B cell (primary cell): Measurements from ENCODE around the gene DEXI. TPM values are rescaled to one million over a fixed set of nuclear protein-coding genes. Genes with fewer than 3 reads are reported as not detected.

Source experiments
- ATAC-seq: fragments of 200-7000 bp; cut with Tn5 transposase; one replicate; pipeline ENCODE4 v1.10.0; 2021; ENCODE audit warnings: low read depth, mild to moderate bottlenecking, moderate number of reproducible peaks, moderate library complexity
- CTCF ChIA-PET: fragments of 350-600 bp; sonication (Branson Sonifier 250); formaldehyde crosslinking; loops from one replicate; lab custom pipeline; 2021; ENCODE audit warnings: antibody characterized with exemption, inconsistent platforms; lab: Charles Lee
- POLR2A ChIA-PET: fragments of 350-600 bp; sonication (Branson Sonifier 250); formaldehyde crosslinking; loops from one replicate; lab custom pipeline; 2021; ENCODE audit warnings: antibody characterized with exemption; lab: Charles Lee
- DNase-seq: peaks from one replicate; pipeline ENCODE4 v3.0.0; 2013
- H2AFZ ChIP-seq: 2 replicates; pipeline ENCODE4 v1.6.1; 2012; ENCODE audit warnings: mild to moderate bottlenecking, low read depth, low read length; ENCODE audit not compliant: insufficient read depth, poor library complexity, severe bottlenecking
- H3K27ac ChIP-seq, 2 donors: 1 replicate in 1 of 2; 2 replicates in 1 of 2; pipeline ENCODE4 v1.5.1; 2012 to 2013; ENCODE audit warnings: low read length in 2 of 2, mild to moderate bottlenecking in 2 of 2, moderate library complexity in 1 of 2
- H3K27me3 ChIP-seq, 4 experiments: fragments of 200-600 bp in 1 of 4; sonication (generic) in 1 of 4; replicated peaks in 1 of 4; 1 replicate in 2 of 4; 2 replicates in 2 of 4; pipeline versions ENCODE4 v1.6.1 to v1.7.0; 2013 to 2016; ENCODE audit warnings: low read length in 3 of 4, mild to moderate bottlenecking in 2 of 4, mixed read lengths in 1 of 4, moderate library complexity in 1 of 4; ENCODE audit not compliant: insufficient read depth in 4 of 4, control insufficient read depth in 3 of 4; ENCODE audit errors: control extremely low read depth in 1 of 4
- H3K36me3 ChIP-seq, 2 experiments: replicated peaks in 1 of 2; 1 replicate in 1 of 2; 2 replicates in 1 of 2; pipeline versions ENCODE4 v1.6.1 to v1.7.1; 2013; ENCODE audit warnings: low read length in 1 of 2; ENCODE audit not compliant: insufficient read depth in 2 of 2, control insufficient read depth in 1 of 2; ENCODE audit errors: control extremely low read depth in 1 of 2, extremely low read depth in 1 of 2
- H3K4me1 ChIP-seq, 2 donors: fragments of 200-600 bp in 1 of 2; sonication (generic) in 1 of 2; 1 replicate in 1 of 2; 2 replicates in 1 of 2; pipeline versions ENCODE4 v1.5.1 to v1.6.1; 2013 to 2017; ENCODE audit warnings: low read length in 2 of 2; ENCODE audit not compliant: control insufficient read depth in 2 of 2, insufficient read depth in 2 of 2
- H3K4me2 ChIP-seq: replicated peaks from 2 replicates; pipeline ENCODE3; 2012; ENCODE audit warnings: mild to moderate bottlenecking, low read depth, low read length; ENCODE audit not compliant: poor library complexity, severe bottlenecking
- H3K4me3 ChIP-seq, 5 experiments: fragments of 200-600 bp in 1 of 5; sonication (generic) in 1 of 5; 1 replicate in 3 of 5; 2 replicates in 2 of 5; pipeline versions ENCODE4 v1.5.1 to v1.7.0; 2011 to 2016; ENCODE audit warnings: low read length in 4 of 5, mild to moderate bottlenecking in 4 of 5, low read depth in 2 of 5, control low read depth in 1 of 5, moderate library complexity in 1 of 5; ENCODE audit not compliant: insufficient read depth in 1 of 5; ENCODE audit errors: control extremely low read depth in 1 of 5, extremely low read depth in 1 of 5
- H3K79me2 ChIP-seq: fragments of 200-600 bp; sonication (generic); one replicate; pipeline ENCODE4 v1.6.0; 2016; ENCODE audit warnings: low read length; ENCODE audit not compliant: control insufficient read depth, insufficient read depth
- H3K9ac ChIP-seq: fragments of 200-600 bp; sonication (generic); 2 replicates; pipeline ENCODE4 v1.6.1; 2017; ENCODE audit warnings: mild to moderate bottlenecking, low read length, moderate library complexity
- H3K9me3 ChIP-seq, 3 donors: one replicate each; pipeline versions ENCODE4 v1.6.1 to v1.7.1; 2013; ENCODE audit warnings: low read length in 2 of 3; ENCODE audit not compliant: control insufficient read depth in 2 of 3, insufficient read depth in 1 of 3; ENCODE audit errors: control extremely low read depth in 1 of 3
- H4K20me1 ChIP-seq: 2 replicates; pipeline ENCODE4 v1.6.0; 2012; ENCODE audit warnings: mild to moderate bottlenecking, low read length; ENCODE audit not compliant: insufficient read depth, control insufficient read depth, poor library complexity, severe bottlenecking
- H3K27ac Mint-ChIP-seq: one replicate; pipeline ENCODE4 v1.8.0; 2021; ENCODE audit warnings: mixed read lengths
- H3K27me3 Mint-ChIP-seq: one replicate; pipeline ENCODE4 v1.8.0; 2021; ENCODE audit warnings: mixed read lengths
- H3K4me1 Mint-ChIP-seq: one replicate; pipeline ENCODE4 v1.8.0; 2021; ENCODE audit warnings: mixed read lengths
- H3K4me3 Mint-ChIP-seq: one replicate; pipeline ENCODE4 v1.8.0; 2021; ENCODE audit warnings: mixed read lengths
- H3K9me3 Mint-ChIP-seq: one replicate; pipeline ENCODE4 v1.8.0; 2022; ENCODE audit warnings: mixed read lengths; ENCODE audit not compliant: insufficient read depth
- CTCF ChIP-seq: fragments of 200-600 bp; IDR thresholded peaks from one replicate; pipeline ENCODE4 v1.8.0; 2022; ENCODE audit warnings: antibody characterized with exemption, mild to moderate bottlenecking
- EZH2 ChIP-seq: IDR thresholded peaks from 2 replicates; pipeline ENCODE4 v1.6.1; 2012; ENCODE audit warnings: borderline replicate concordance, low read depth, mild to moderate bottlenecking, moderate library complexity, low read length; ENCODE audit not compliant: insufficient read depth, poor library complexity, severe bottlenecking
- WGBS: methylation state at CpG from one replicate; pipeline ENCODE4 v1.1.5; 2013; ENCODE audit warnings: missing lambda C conversion rate; ENCODE audit not compliant: insufficient coverage; 5-methylcytosine and 5-hydroxymethylcytosine counted together
- intact Hi-C: fragments of 100-400 bp; cut with micrococcal nuclease; formaldehyde crosslinking; loops from one replicate; pipeline ENCODE4 v1.10.0; 2022
- polyA plus RNA-seq: library from polyadenylated mRNA; depleted of rRNA; stranded (reverse); fragments of >200 nt; gene quantifications from 2 replicates; pipeline ENCODE4 v1.2.3, GENCODE V29; 2012
- total RNA-seq, 2 donors: library from RNA; stranded (reverse); fragments of 120-200 nt in 1 of 2; gene quantifications; 1 replicate in 1 of 2; 2 replicates in 1 of 2; pipeline versions ENCODE4 v1.2.3 to v1.2.4, GENCODE V29; 2013 to 2022

The DEXI gene
- total and polyA plus RNA-seq, 2 donors (not counting 1 experiment from before 2014, with no cell fraction given), result 9.1 to 17.7 TPM

- peak overlapping the region; percentile 82 for H3K4me3 Mint-ChIP-seq
- no peaks in the 10 kb centered on the region for H3K27me3 Mint-ChIP-seq
Measured at GRCh38 chr16:10981697-10982216, 39.5 kb upstream of the DEXI start.

More at GRCh38 chr16:10981697-10982216, 39.5 kb upstream of the DEXI start:
- CTCF ChIA-PET, result interaction anchor here (1.8 to 5.9 kb wide), 8 partner anchors 11 to 375 kb away, joined by 5 to 64 read pairs (median 16); partner anchors contain the start of gene SOCS1
- H3K9me3 Mint-ChIP-seq, result no peaks in the 10 kb centered on the region
- 63% methylated on average over 4 of the region's 4 CpGs for WGBS
- Histone ChIP-seq H3K4me1 (peaks cover 4 to 22% of the 10 kb centered on the region in 2 donors), H3K9ac (no peak overlapping the region), H3K79me2 (peaks cover 5% of the 10 kb centered on the region), H3K27ac (peak overlapping the region in 1 of 2 donors; percentile 10), H2AFZ (no peak overlapping the region), H3K27me3 (no peaks in the 10 kb centered on the region), H3K9me3 (no peaks in the 10 kb centered on the region), H3K36me3 (peaks cover 5 to 48% of the 10 kb centered on the region in 2 experiments), H4K20me1 (no peaks in the 10 kb centered on the region), H3K4me2 (peak overlapping the region; percentile 31), H3K4me3 (no peak overlapping the region)
- ATAC-seq (peak; percentile 93), DNase-seq (peak; percentile 73)
- peak overlapping the region; percentile 84 for H3K27ac Mint-ChIP-seq
- TF ChIP-seq CTCF, result peak; percentile 66
- no peak for TF ChIP-seq EZH2
- POLR2A ChIA-PET, result interaction anchor here (0.5 to 2.2 kb wide), 3 partner anchors 16 to 302 kb away, joined by 3 to 7 read pairs (median 4); partner anchors contain the start of gene SOCS1
- intact Hi-C loops, result loop anchor here (1.0 to 5.0 kb wide), 4 partner anchors 10 to 126 kb away; no protein-coding TSS in a partner anchor
- H3K4me1 Mint-ChIP-seq, result peaks cover 39% of the 10 kb centered on the region
